Stimulated activated CD8-positive, alpha-beta memory T cell treated with anti-CD3 and anti-CD28 coated beads, Interleukin-2, amount 100 ng/mL, for 48 hours (primary cell): Measurements from ENCODE around the gene EPHA2.

ENCODE experiments used
- DNase-seq, 2 donors: peaks; one replicate each; pipeline ENCODE4 v3.0.0-alpha.2; 2020; ENCODE audit warnings: low read depth in 2 of 2

Gene EPHA2

GRCh38 chr1:16149702-16150488 is 6.0 kb downstream of the EPHA2 start:
- no peak for DNase-seq

- no peak for DNase-seq
Observed at GRCh38 chr1:16149146-16149545, 6.7 kb downstream of the EPHA2 start.

- no peak for DNase-seq
Observed at GRCh38 chr1:16148329-16149092, 7.4 kb downstream of the EPHA2 start.

GRCh38 chr1:16147156-16147926 is 8.5 kb downstream of the EPHA2 start:
- no peak for DNase-seq

GRCh38 chr1:16146279-16147155 is 9.4 kb downstream of the EPHA2 start:
- no peak for DNase-seq

- no peak for DNase-seq
Observed at GRCh38 chr1:16145662-16146278, 10.1 kb downstream of the EPHA2 start.

GRCh38 chr1:16145030-16145661 is 10.7 kb downstream of the EPHA2 start:
- DNase-seq, result no peak

- DNase-seq, result no peak
Observed at GRCh38 chr1:16144325-16145029, 11.4 kb downstream of the EPHA2 start.

GRCh38 chr1:16143566-16144324 is 12.1 kb downstream of the EPHA2 start:
- DNase-seq, result no peak

- DNase-seq, result no peak
Observed at GRCh38 chr1:16143005-16143565, 12.8 kb downstream of the EPHA2 start.

- no peak for DNase-seq
Observed at GRCh38 chr1:16142383-16142995, 13.4 kb downstream of the EPHA2 start.

- no peak for DNase-seq
Observed at GRCh38 chr1:16141573-16142336, 14.1 kb downstream of the EPHA2 start.

- DNase-seq, result no peak
Observed at GRCh38 chr1:16140068-16140596, 15.7 kb downstream of the EPHA2 start.

- DNase-seq, result no peak
Observed at GRCh38 chr1:16139473-16139962, 16.4 kb downstream of the EPHA2 start.

GRCh38 chr1:16138772-16139221 is 17.1 kb downstream of the EPHA2 start:
- DNase-seq, result no peak

- no peak for DNase-seq
Observed at GRCh38 chr1:16137890-16138467, 17.9 kb downstream of the EPHA2 start.

- DNase-seq, result no peak
Observed at GRCh38 chr1:16135501-16135900, 20.4 kb downstream of the EPHA2 start.
